LNCaP clone FGC (cell line): ENCODE results near the gene SORCS3.

Experiments
- DNase-seq: peaks from one replicate; pipeline ENCODE4 v3.0.0-alpha.2; 2011; ENCODE audit warnings: low read depth
- H3K4me3 ChIP-seq: 2 replicates; pipeline ENCODE4 v1.5.1; 2011; ENCODE audit warnings: mild to moderate bottlenecking, low read depth, low read length, control low read depth
- TF ChIP-seq, protein P1 (sequence below): IDR thresholded peaks from 2 replicates; pipeline ENCODE4 v1.5.1; 2012; ENCODE audit warnings: mild to moderate bottlenecking; ENCODE audit not compliant: control insufficient read depth, insufficient read depth; ENCODE audit errors: extremely low read depth

The SORCS3 gene

DNA sequence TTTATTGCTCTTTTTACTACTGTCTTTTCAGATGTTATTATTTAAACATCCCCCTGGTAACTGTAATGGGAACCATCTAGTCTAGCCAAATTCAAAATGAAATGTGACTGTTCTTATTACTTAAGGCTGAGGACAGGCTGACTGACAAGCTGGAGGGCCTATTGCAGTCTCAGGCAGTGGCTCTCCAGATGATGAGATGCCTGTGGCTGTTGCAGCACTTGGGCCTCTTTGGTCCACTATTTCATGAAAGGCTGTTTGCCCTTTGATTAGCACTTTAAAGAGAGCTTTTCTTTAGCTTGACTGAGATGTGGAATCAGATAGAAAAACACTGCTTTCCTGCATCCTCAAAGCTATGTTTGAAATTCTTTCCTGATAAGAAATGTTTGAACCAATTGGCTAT, 540.5 kb downstream of the SORCS3 start:
- TF ChIP-seq, protein P1, sequence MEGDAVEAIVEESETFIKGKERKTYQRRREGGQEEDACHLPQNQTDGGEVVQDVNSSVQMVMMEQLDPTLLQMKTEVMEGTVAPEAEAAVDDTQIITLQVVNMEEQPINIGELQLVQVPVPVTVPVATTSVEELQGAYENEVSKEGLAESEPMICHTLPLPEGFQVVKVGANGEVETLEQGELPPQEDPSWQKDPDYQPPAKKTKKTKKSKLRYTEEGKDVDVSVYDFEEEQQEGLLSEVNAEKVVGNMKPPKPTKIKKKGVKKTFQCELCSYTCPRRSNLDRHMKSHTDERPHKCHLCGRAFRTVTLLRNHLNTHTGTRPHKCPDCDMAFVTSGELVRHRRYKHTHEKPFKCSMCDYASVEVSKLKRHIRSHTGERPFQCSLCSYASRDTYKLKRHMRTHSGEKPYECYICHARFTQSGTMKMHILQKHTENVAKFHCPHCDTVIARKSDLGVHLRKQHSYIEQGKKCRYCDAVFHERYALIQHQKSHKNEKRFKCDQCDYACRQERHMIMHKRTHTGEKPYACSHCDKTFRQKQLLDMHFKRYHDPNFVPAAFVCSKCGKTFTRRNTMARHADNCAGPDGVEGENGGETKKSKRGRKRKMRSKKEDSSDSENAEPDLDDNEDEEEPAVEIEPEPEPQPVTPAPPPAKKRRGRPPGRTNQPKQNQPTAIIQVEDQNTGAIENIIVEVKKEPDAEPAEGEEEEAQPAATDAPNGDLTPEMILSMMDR, result no peak
- no peak overlapping the region for H3K4me3 ChIP-seq
- no peak for DNase-seq

DNA sequence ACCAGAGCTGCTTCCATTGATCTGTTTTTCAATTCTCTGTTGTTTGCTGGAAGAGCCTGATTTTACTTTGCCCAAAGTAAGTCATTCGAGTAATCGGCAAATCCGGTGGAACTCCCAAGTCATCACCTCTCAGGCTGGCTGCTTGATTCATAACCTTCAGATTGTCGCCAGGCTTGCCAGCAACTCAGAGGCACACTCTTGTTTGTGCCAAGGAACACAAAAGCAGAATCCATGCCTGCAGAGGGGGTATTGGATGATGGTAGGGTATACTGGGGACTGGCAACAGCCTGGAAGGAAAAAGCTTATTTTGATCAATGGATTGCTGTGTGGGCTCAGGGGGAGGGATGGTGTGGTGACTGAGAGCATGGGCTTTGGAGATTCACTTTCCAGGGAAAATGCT, 542.4 kb downstream of the SORCS3 start:
- TF ChIP-seq, protein P1, result no peak
- H3K4me3 ChIP-seq, result no peak overlapping the region
- DNase-seq, result no peak

DNA sequence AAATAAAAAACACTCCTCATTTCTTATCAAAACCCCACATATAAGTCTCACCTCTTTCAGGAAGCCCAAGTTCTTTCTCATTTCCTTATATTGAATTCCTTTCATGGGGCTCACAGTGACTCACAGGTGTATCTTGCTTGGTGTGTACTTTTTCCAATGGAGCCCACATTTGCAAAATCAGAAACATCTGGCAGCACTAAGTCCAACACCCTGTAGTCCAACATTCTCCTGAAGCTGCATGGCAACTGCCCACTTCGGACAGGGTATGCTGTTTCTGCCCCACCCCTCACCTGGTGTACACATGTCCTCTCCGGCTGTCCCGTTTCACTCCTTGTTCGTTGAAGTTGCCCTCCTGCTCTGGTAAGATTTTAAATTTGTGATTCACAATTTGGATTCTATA, 544.1 kb downstream of the SORCS3 start:
- TF ChIP-seq, protein P1, result no peak
- no peak for DNase-seq
- H3K4me3 ChIP-seq, result no peak overlapping the region

- no peak for DNase-seq
- TF ChIP-seq, protein P1, result no peak
- no peak overlapping the region for H3K4me3 ChIP-seq
Measured at GRCh38 chr10:105187243-105187642, 546.2 kb downstream of the SORCS3 start.

- no peak overlapping the region for H3K4me3 ChIP-seq
- DNase-seq, result no peak
- TF ChIP-seq, protein P1, result no peak
Measured at GRCh38 chr10:105188737-105189462, 547.8 kb downstream of the SORCS3 start.

- DNase-seq, result no peak
- no peak overlapping the region for H3K4me3 ChIP-seq
- TF ChIP-seq, protein P1, result no peak
Measured at GRCh38 chr10:105189463-105189800, 548.3 kb downstream of the SORCS3 start.

GRCh38 chr10:105192146-105192545, 551.1 kb downstream of the SORCS3 start:
- TF ChIP-seq, protein P1, result no peak
- DNase-seq, result no peak
- no peak overlapping the region for H3K4me3 ChIP-seq
